B cell (primary cell): ENCODE data around the gene ZNF335.

Experiments
- CTCF ChIP-seq: fragments of 200-600 bp; IDR thresholded peaks from one replicate; pipeline ENCODE4 v1.8.0; 2022; ENCODE audit warnings: antibody characterized with exemption, mild to moderate bottlenecking
- EZH2 ChIP-seq: IDR thresholded peaks from 2 replicates; pipeline ENCODE4 v1.6.1; 2012; ENCODE audit warnings: borderline replicate concordance, low read depth, mild to moderate bottlenecking, moderate library complexity, low read length; ENCODE audit not compliant: insufficient read depth, poor library complexity, severe bottlenecking

- TF ChIP-seq CTCF (no peak), EZH2 (no peak)
Observed at GRCh38 chr20:45975686-45976085, 3.7 kb upstream of the ZNF335 start.
